GM12801 (cell line): ENCODE measurements around the gene POLL.

Experiments used
- CTCF ChIP-seq: IDR thresholded peaks from one replicate; pipeline ENCODE4 v1.5.1; 2011; ENCODE audit warnings: control low read depth; ENCODE audit not compliant: insufficient read length; ENCODE audit errors: extremely low read depth

Gene POLL

GRCh38 chr10:101558671-101559595 lies 29.1 kb downstream of the POLL start:
- no peak for TF ChIP-seq CTCF

- TF ChIP-seq CTCF, result no peak
Observed at GRCh38 chr10:101558204-101558603, 29.9 kb downstream of the POLL start.

GRCh38 chr10:101557541-101557940 lies 30.5 kb downstream of the POLL start:
- no peak for TF ChIP-seq CTCF

- TF ChIP-seq CTCF, result no peak
Observed at GRCh38 chr10:101552442-101552841, 35.6 kb downstream of the POLL start.

GRCh38 chr10:101550965-101551364 lies 37.1 kb downstream of the POLL start:
- no peak for TF ChIP-seq CTCF

GRCh38 chr10:101545898-101546297 lies 42.2 kb downstream of the POLL start:
- TF ChIP-seq CTCF, result no peak

GRCh38 chr10:101538446-101538845 lies 49.6 kb downstream of the POLL start:
- no peak for TF ChIP-seq CTCF
